ENCODE data around the gene CCDC68.

DNA sequence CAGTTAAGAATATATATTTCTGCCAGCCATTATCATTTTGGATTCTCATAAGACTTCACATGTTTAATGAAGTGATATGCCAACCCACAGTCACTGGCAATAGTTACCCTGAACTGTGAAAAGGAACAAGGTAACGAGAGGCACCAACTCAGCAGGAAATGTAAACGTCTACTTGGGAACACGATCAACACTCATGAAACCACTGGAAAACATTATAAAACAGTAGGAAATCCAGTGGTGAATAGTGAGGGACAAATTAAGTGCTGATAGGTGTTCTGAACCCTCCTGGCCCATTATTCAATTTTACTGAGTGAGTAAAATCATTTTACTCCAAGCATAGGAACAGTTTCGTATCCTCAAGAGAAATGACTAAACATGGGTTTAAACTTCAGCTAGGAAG lies 17.1 kb downstream of the CCDC68 start:
- TF ChIP-seq POLR2A (IDR thresholded peaks at IDR 0.05) = no peak
- TF ChIP-seq, protein P1, sequence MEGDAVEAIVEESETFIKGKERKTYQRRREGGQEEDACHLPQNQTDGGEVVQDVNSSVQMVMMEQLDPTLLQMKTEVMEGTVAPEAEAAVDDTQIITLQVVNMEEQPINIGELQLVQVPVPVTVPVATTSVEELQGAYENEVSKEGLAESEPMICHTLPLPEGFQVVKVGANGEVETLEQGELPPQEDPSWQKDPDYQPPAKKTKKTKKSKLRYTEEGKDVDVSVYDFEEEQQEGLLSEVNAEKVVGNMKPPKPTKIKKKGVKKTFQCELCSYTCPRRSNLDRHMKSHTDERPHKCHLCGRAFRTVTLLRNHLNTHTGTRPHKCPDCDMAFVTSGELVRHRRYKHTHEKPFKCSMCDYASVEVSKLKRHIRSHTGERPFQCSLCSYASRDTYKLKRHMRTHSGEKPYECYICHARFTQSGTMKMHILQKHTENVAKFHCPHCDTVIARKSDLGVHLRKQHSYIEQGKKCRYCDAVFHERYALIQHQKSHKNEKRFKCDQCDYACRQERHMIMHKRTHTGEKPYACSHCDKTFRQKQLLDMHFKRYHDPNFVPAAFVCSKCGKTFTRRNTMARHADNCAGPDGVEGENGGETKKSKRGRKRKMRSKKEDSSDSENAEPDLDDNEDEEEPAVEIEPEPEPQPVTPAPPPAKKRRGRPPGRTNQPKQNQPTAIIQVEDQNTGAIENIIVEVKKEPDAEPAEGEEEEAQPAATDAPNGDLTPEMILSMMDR (IDR thresholded peaks at IDR 0.05) = no peak
